Liver (tissue), 9 donors: ENCODE measurements around the gene MARCKS. TPM values are rescaled to one million over a fixed set of nuclear protein-coding genes. Genes with fewer than 3 reads are reported as not detected.

Source experiments
- DNase-seq: peaks from one replicate; pipeline ENCODE4 v3.0.0-alpha.2; 2017; ENCODE audit warnings: low spot score
- H3K27ac ChIP-seq, 2 donors: one replicate each; pipeline ENCODE4 v1.7.0; 2013; ENCODE audit warnings: inconsistent platforms in 2 of 2, low read length in 2 of 2, control low read depth in 1 of 2, low read depth in 1 of 2, mild to moderate bottlenecking in 1 of 2
- H3K27me3 ChIP-seq, 4 donors: one replicate each; pipeline versions ENCODE4 v1.6.1 to v1.7.0; 2013; ENCODE audit warnings: low read length in 3 of 4, inconsistent platforms in 1 of 4, mild to moderate bottlenecking in 1 of 4, moderate library complexity in 1 of 4; ENCODE audit not compliant: control insufficient read depth in 4 of 4, insufficient read depth in 4 of 4
- H3K36me3 ChIP-seq, 4 donors: one replicate each; pipeline versions ENCODE4 v1.6.1 to v1.7.0; 2013; ENCODE audit warnings: low read length in 3 of 4, mild to moderate bottlenecking in 3 of 4, low read depth in 1 of 4, moderate library complexity in 1 of 4; ENCODE audit not compliant: control insufficient read depth in 4 of 4, insufficient read depth in 3 of 4
- H3K4me1 ChIP-seq, 4 donors: one replicate each; pipeline versions ENCODE4 v1.6.1 to v1.7.0; 2013; ENCODE audit warnings: low read length in 3 of 4, mild to moderate bottlenecking in 3 of 4, moderate library complexity in 1 of 4; ENCODE audit not compliant: control insufficient read depth in 4 of 4, insufficient read depth in 4 of 4
- H3K4me3 ChIP-seq, 3 donors: one replicate each; pipeline versions ENCODE4 v1.6.1 to v1.7.0; 2013; ENCODE audit warnings: low read length in 3 of 3, control low read depth in 1 of 3, low read depth in 1 of 3, mild to moderate bottlenecking in 1 of 3
- H3K9ac ChIP-seq, 2 donors: one replicate each; pipeline ENCODE4 v1.7.0; 2013; ENCODE audit warnings: low read length in 2 of 2, mild to moderate bottlenecking in 2 of 2, moderate library complexity in 2 of 2, control low read depth in 1 of 2, low read depth in 1 of 2
- H3K9me3 ChIP-seq, 4 donors: one replicate each; pipeline versions ENCODE4 v1.6.1 to v1.7.0; 2013; ENCODE audit warnings: low read length in 3 of 4; ENCODE audit not compliant: control insufficient read depth in 4 of 4
- EGR1 ChIP-seq, 2 donors: IDR thresholded peaks; 2 replicates each; pipeline ENCODE4 v1.6.1; 2016 to 2018; ENCODE audit warnings: antibody characterized with exemption in 2 of 2, low read depth in 2 of 2
- FOXA1 ChIP-seq: IDR thresholded peaks from 2 replicates; pipeline ENCODE4 v1.6.1; 2016; ENCODE audit warnings: antibody characterized with exemption
- FOXA2 ChIP-seq: IDR thresholded peaks from 2 replicates; pipeline ENCODE4 v1.6.1; 2016; ENCODE audit warnings: antibody characterized with exemption
- GABPA ChIP-seq, 2 donors: IDR thresholded peaks in 1 of 2; conservative IDR thresholded peaks in 1 of 2; 2 replicates each; pipeline ENCODE4 v1.6.1; 2016; ENCODE audit warnings: antibody characterized with exemption in 2 of 2, mild to moderate bottlenecking in 1 of 2, moderate library complexity in 1 of 2
- HNF4G ChIP-seq: IDR thresholded peaks from 2 replicates; pipeline ENCODE4 v1.6.1; 2016; ENCODE audit warnings: antibody characterized with exemption
- JUND ChIP-seq, 2 donors: IDR thresholded peaks; 2 replicates each; pipeline ENCODE4 v1.6.1; 2016; ENCODE audit warnings: antibody characterized with exemption in 2 of 2
- MAX ChIP-seq: IDR thresholded peaks from 2 replicates; pipeline ENCODE4 v1.6.1; 2016; ENCODE audit warnings: antibody characterized with exemption
- NR2F2 ChIP-seq: IDR thresholded peaks from 2 replicates; pipeline ENCODE4 v1.6.1; 2016; ENCODE audit warnings: antibody characterized with exemption
- RAD21 ChIP-seq, 2 donors: IDR thresholded peaks; 2 replicates each; pipeline ENCODE4 v1.6.1; 2016; ENCODE audit warnings: antibody characterized with exemption in 2 of 2, mild to moderate bottlenecking in 2 of 2
- REST ChIP-seq: IDR thresholded peaks from 2 replicates; pipeline ENCODE4 v1.6.1; 2016; ENCODE audit warnings: antibody characterized with exemption, mild to moderate bottlenecking
- RXRA ChIP-seq, 2 donors: IDR thresholded peaks; 2 replicates each; pipeline ENCODE4 v1.6.1; 2017 to 2018; ENCODE audit warnings: antibody characterized with exemption in 2 of 2, mild to moderate bottlenecking in 1 of 2
- SP1 ChIP-seq: IDR thresholded peaks from 2 replicates; pipeline ENCODE4 v1.6.1; 2018; ENCODE audit warnings: antibody characterized with exemption, mild to moderate bottlenecking
- YY1 ChIP-seq: IDR thresholded peaks from 2 replicates; pipeline ENCODE4 v1.6.1; 2016; ENCODE audit warnings: antibody characterized with exemption, mild to moderate bottlenecking
- ZBTB33 ChIP-seq: IDR thresholded peaks from 2 replicates; pipeline ENCODE4 v1.6.1; 2016; ENCODE audit warnings: antibody characterized with exemption
- whole genome bisulfite sequencing: extraction: QIAGEN DNeasy Blood & Tissue Kit; methylation state at CpG from one replicate; pipeline ENCODE4 v1.1.7; 2013; 5-methylcytosine and 5-hydroxymethylcytosine counted together
- polyA plus RNA-seq, 2 donors: library from polyadenylated mRNA; stranded (reverse) in 1 of 2; unstranded in 1 of 2; fragments of 200-250 nt in 1 of 2; fragments of >200 nt in 1 of 2; fragmentation: Nextera tagmentation in 1 of 2; extraction: Ambion mirVana in 1 of 2; gene quantifications; one replicate each; pipeline versions ENCODE4 v1.2.1 to v1.2.3, GENCODE V29; 2013 to 2015
- total RNA-seq, 2 donors: library from RNA; depleted of rRNA; stranded (reverse); fragments of >200 nt; gene quantifications; one replicate each; pipeline ENCODE4 v1.2.3, GENCODE V29; 2014
- TF ChIP-seq, protein P1 (sequence below): fragments of 150-350 bp; IDR thresholded peaks from 2 replicates; pipeline ENCODE4 v1.5.1; 2017; ENCODE audit warnings: improper control_type of control experiment, low read depth, low read length; ENCODE audit not compliant: missing input control
- donor health status: healthy.
- donor health status: healthy.
- donor health status: healthy.
- donor health status: healthy.
- donor health status: healthy.

MARCKS gene
- total and polyA plus RNA-seq, 4 donors, result 3.6 to 31.6 (median 5.9) TPM

DNA sequence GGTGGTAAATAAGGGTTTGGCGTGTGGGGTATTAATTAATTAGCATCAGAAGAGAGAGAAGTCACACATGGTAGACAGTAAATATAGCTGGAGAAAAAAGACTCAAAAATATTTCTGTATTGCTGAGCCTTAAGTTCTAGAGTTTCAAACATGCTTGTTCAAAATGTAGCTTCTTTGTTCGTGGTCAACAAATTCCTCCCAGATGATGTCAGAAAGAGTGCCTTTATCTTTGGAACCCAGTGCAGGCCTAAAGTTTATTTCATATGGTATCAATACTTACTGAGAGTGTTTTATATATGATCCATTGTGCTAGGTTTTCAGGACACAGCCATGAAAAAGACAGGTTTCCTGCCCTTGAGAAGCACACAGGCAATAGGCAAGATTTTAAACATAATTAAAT, 18.3 kb downstream of the MARCKS start:
- no peak overlapping the region for H3K9ac ChIP-seq
- TF ChIP-seq MAX (no peak), RXRA (IDR thresholded peaks at IDR 0.05) (no peak), EGR1 (IDR thresholded peaks at IDR 0.05; ENCODE audit: low read depth in 2 of 2) (no peak), SP1 (no peak), FOXA1 (no peak), HNF4G (no peak), ZBTB33 (no peak), FOXA2 (no peak), JUND (IDR thresholded peaks at IDR 0.05) (no peak), YY1 (no peak), NR2F2 (no peak), RAD21 (IDR thresholded peaks at IDR 0.05) (no peak), REST (no peak), GABPA (IDR thresholded peaks at IDR 0.05 in 1 of 2, conservative IDR thresholded peaks at IDR 0.05 in 1 of 2) (no peak)
- TF ChIP-seq, protein P1, sequence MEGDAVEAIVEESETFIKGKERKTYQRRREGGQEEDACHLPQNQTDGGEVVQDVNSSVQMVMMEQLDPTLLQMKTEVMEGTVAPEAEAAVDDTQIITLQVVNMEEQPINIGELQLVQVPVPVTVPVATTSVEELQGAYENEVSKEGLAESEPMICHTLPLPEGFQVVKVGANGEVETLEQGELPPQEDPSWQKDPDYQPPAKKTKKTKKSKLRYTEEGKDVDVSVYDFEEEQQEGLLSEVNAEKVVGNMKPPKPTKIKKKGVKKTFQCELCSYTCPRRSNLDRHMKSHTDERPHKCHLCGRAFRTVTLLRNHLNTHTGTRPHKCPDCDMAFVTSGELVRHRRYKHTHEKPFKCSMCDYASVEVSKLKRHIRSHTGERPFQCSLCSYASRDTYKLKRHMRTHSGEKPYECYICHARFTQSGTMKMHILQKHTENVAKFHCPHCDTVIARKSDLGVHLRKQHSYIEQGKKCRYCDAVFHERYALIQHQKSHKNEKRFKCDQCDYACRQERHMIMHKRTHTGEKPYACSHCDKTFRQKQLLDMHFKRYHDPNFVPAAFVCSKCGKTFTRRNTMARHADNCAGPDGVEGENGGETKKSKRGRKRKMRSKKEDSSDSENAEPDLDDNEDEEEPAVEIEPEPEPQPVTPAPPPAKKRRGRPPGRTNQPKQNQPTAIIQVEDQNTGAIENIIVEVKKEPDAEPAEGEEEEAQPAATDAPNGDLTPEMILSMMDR, result no peak
- WGBS, result 95% methylated on average over 2 of the region's 2 CpGs
- no peak overlapping the region for H3K4me3 ChIP-seq
- no peaks in the 10 kb centered on the region for H3K27me3 ChIP-seq
- peaks cover 0 to 8% (median under 1%) of the 10 kb centered on the region in 4 donors for H3K4me1 ChIP-seq
- no peaks in the 10 kb centered on the region for H3K9me3 ChIP-seq
- H3K27ac ChIP-seq, result no peak overlapping the region
- no peaks in the 10 kb centered on the region for H3K36me3 ChIP-seq
- DNase-seq, result no peak

DNA sequence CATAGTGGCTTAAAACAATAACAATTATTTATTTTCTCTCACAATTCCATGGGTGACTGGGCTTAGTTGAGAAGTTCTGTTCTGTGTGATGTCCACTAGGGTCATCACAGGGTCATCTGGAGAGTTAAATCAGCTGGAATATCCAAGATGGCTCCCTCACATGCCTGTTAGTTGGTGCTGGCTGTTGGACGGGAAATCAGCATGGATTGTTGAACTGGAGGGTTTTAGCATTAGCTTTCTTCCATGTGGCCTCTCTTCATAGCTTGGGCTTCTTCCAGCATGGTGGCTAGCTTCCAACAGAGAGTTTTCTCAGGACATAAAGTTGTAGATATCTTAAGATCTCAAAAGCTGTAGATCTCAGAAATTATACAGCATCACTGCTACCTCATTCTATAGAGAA, 19.6 kb downstream of the MARCKS start:
- H3K4me3 ChIP-seq, result no peak overlapping the region
- no peak overlapping the region for H3K9ac ChIP-seq
- H3K4me1 ChIP-seq, result peaks cover 0 to 8% (median under 1%) of the 10 kb centered on the region in 4 donors
- H3K36me3 ChIP-seq, result no peaks in the 10 kb centered on the region
- no peak for DNase-seq
- H3K9me3 ChIP-seq, result no peaks in the 10 kb centered on the region
- H3K27me3 ChIP-seq, result no peaks in the 10 kb centered on the region
- H3K27ac ChIP-seq, result no peak overlapping the region
- 75% methylated on average over 1 of the region's 1 CpG for WGBS
- no peak for TF ChIP-seq HNF4G
- TF ChIP-seq YY1, result peak; percentile 23
